NCI-H1694 (cell line): ENCODE measurements around the gene GPATCH11.
A peak's percentile ranks its signal among the peaks of the same experiment; 100 is the strongest.

ENCODE experiments used
- DNase-seq: peaks from one replicate; lab custom pipeline; 2025; lab: John Stamatoyannopoulos, UW

The GPATCH11 gene

DNA sequence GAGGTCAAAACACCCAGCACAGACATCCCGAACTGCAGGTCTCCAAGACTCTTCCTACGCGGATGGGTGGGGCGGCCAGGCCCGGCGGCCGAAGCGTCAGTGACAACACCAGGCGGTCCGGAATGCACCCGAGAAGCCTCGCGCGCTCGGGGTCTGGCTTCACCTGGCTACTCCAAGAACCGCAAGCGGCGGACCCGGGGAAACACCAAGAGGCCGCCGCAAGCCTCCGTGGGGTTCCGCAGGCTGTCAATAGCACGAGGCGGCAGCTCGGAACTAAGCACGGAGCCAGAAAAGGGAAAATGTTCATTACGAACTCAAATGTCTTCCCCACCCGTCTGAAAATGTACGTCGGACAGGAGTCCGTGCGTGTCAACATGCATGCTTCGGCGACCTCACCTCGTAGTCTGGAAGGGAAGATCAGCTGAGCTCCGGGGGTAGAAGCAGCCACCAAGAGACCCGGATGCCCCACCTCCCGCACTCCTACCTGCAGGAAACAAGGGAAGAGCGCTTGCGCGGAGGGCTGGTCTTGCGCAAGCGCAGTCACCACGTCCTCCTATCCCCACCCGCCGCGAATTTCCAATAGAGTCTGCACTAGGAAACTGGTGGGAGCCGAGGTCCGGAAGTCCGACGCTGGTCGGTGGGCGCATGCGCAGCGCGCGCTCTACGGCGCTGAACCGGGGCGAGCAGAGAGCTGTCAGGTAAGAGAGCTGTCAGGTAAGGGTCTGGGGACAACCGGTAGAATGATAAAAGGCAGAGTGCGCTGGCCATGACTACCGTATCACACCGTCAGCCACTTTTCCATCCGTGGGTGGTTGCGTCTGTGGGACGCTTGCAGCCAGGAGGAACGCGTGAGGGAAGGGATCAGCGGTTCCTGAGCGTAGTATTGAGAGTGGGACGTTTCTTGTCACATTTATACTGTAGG lies at the start of gene GPATCH11, which contains the start of gene HEATR5B:
GPATCH11 (plus strand) TSS at position 646 of the 922 bp plus-strand sequence. CDS start 3,864 bp downstream, outside the sequence.
HEATR5B (minus strand) TSS at position 500 of the 922 bp plus-strand sequence. CDS start 958 bp downstream, outside the sequence.
- peak; percentile 97 for DNase-seq

DNA sequence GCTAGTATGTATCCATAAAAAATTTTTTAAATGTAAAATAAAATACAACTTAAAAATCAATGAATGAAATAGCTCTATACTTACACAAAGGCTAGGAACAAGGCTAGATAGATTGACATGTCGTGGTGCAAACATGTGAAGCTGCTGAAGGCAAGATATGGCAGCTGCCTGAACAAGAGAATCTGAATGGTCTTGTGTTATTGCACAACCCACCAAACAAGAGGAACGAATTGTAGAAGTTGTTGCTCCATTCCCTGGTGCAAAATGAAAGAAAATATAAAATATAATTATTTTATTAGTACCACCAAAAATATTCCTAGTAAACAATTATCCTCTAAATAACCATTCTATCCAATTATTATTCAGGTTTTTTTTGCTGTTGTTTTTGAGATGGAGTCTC lies 46.5 kb upstream of the GPATCH11 start:
- DNase-seq = no peak

DNA sequence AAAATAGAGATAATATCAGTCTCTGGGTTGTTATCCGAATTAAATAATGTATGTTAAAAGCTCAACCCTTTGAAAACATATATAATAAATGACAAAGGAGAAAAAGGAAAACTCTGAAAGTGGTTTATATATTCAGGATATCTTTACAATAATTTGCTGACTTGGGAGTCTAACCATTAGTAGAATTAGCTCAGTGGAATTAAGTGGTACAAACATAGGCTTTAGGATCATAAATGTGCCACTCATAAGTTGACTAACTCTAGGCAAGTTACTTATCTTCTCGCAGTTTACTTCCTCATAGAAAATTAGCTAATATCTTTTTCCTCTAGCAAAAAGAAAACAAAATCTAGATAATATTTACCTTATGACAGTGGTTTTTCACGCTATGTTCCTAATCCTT lies 44.7 kb upstream of the GPATCH11 start:
- no peak for DNase-seq

DNA sequence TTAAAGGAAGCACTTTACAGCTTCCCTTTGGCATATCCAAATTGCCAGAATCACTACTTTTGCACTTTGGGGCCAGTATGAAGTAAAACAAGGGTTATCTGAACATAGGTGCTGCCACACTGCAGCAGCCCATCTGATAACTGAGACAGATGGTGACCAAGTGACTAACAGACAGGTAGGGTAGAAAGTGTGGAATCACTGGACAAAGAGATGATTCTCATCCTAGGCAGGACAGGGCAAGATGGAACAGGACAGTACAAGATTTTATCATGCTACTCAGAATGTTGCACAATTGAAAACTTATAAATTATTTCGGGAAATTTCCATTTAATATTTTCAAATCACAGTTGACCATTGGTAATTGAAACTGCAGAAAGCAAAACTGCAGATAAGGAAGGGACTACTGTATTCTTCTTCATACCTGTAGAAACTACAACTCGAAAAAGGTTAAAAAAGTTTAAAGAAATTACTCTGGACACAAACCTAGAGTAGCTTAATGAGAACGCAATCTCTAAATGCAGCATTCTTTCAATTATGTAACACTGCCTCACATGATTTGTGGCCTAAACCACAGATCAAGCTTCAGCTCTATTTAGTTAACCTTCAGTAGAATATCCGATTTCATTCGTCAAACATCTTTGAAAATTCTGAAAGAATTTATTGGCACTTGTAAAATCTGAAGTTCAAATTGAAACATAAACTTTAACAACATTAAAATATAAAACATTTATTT lies 31.6 kb upstream of the GPATCH11 start:
- no peak for DNase-seq

DNA sequence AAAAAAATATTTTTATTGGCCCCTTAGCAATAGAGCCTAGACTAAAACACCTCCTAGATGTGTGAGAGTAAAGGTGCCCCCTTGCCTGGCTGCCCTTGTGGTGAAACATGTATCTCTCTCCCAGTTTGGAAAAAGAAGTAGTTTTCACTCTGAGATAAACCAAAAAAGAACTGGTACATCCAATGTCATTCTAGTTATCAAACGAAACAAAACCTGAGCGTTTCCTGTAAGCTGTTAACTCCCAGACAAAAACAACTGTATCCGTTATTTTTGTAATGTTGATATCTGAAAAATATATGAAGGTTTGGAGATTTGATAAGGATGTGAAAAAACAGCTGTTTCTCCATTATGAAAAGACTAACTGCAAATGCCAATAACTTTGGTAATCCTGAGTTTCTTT lies 24.5 kb upstream of the GPATCH11 start:
- DNase-seq = no peak

DNA sequence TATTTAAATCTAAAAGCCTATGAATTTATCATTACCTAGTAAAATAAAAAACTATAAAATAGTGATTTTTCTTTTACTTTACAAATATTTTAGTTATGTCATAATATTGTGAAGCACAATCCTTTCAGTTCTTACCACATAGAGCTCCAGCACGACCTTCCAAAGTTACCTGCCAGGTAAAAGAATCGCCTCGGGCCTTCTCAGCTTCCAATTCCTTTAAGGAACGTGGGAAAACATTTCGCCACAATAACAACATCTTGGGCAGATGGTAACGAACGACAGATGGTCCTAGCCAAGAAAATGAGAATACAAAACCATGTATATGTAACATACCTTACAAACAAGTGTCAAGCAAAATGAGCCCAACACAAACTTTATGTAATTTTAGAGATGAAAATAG lies 23.9 kb upstream of the GPATCH11 start:
- no peak for DNase-seq

DNA sequence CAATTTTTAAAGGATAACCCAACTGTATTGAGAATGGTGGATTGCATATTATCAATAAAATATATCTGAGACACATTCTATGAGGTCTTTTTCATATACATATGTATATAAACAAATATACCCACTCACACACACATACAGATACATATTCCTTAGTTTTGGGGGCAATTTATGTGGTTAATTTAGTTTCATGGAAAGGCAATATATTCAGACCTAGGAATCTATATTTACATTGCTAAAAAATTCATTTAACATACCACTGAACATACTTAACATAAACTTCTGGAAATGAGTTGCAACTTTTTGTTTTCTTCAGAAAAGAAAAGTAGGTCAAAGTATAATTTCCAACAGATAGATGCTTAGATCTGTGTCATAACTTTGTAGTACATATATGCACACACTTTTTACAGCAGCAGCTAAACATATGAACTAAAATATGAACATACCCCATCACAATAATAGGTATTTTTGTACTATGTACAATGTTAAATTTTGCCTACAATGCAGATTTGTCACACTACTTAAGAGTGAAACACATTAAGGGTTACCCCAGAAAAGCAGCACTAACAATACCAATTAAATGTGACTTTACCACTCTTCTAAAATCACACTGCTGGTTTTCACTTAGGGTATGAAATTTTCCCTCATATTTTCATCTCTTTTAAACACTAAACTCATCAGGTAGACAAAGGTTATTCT lies 23.2 kb upstream of the GPATCH11 start:
- DNase-seq = no peak

DNA sequence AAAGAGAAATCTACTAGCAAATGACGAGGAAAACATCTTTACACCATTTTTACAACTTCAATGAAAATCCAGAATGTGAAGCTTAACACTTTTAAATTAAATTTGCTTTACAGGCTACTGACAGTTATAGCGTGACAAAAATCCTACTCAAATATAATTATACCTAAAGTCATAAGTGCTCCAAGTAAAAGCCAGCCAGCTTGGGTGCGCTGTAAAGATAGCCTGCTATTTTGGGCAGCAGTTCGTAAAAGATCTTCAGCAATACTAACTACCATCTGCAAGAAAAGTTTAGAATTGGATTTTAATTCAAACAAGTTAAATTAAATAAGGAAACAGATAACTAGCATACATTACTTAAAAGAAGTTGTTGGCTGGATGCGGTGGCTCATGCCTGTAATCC lies 22.5 kb upstream of the GPATCH11 start:
- no peak for DNase-seq

DNA sequence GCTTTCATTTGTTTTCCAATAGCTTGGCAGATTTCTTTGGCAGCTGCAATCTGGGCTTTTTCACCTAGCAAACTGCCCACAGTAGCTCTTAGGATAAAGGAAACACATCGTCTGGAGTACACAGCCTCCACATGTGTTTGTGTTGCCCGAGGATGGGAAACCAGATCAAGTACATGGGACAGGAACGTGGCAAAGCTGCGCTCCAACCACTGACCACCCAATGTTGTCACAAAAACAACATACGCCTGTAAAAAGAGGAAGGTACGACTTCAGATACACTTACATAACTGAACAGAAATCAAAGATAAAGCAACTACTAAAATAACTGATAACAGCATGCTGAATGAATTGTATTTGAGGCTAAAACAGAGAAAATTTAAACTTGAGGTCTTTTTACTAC lies 15.6 kb upstream of the GPATCH11 start:
- no peak for DNase-seq

DNA sequence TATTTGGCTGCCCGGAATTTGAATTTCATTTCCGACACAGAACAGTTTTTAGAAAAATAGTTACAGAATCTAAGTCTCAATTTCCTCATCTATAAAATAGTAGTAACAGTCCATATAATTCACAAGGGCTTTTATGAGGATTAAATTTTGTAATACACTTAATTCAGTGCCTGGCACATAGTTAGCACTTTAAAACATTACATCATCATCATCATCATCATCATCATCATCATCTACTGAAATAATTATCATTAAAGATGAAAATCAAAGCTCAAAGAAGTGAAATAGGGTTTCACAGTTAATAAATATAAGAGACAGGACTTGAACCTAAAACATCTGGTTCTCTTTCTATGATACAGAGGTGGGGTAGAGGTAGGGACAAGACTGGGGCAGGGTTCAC lies 13.4 kb upstream of the GPATCH11 start:
- no peak for DNase-seq

DNA sequence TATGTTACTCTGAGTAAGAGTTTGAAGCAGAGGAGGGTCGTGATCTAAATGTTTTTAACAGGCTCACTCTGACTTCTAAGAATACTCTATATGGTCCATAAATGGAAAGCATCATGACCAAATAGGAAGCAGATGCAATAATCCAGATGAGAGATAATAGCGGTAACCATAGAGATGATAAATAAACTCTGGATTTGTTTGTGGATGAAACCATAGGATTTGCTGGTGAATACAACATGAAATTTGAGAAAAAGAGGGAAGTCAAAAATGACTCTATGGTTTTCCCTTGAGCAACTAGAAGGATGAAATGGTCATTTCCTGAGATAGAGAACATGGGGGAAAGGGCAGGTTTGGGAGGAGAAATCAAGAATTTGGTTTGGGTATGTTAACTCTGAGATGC lies 4.1 kb upstream of the GPATCH11 start:
- no peak for DNase-seq

DNA sequence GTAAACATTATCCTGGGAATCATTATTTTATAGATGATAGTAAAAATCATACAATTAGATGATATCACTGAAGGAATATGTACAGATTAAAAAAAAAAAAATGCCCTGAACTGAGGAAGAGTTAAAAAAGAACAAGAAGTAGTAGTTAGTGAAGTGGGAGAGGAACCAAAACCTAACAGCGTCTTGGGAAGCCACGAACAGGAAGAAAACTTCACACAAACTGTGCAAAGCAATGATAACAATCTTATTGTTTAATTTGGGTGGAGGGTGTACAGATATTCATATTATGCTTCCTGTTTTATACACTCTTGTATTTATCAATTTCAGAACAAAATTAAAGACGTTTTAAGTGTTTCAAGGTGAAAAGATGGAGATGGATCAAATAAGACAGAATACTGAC lies 3.6 kb upstream of the GPATCH11 start:
- no peak for DNase-seq

DNA sequence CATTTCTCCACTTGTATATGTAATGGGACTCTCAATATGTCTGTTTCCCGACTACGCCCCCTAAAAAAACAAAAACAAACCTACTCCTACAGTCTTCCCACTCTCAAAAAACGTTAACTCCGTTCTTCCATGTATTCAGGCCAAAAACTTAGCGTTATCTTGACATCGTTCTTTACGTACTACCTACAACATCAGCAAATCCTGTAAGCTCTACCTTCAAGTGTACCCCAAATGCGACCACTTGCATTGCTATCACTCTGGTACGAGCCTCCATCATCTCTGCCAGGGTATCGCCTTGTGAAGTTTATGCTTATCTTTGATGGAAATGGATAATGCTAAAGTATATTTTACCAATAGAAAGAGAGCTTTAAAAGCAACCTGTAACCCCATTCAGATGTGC lies 479 bp downstream of the GPATCH11 start:
- no peak for DNase-seq

DNA sequence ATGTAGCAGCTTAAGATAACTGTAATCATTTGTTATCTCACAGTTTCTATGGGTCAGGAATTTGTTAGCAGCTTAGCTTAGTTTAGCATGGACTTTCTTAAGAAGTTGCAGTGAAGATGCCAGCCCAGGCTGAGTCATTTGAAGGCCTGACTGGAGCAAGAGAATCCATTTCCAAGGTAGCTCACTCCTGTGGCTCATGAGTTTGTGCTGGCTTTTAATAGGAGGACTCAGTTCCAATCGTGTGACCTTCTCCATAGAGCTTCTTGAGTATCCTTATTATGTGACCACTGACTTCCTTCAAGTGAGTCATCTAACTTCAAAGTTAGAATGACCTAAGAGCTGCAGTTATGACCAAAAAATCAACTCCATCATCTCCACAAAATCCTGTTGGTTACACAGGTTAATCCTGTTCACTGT lies 1.4 kb downstream of the GPATCH11 start:
- no peak for DNase-seq

DNA sequence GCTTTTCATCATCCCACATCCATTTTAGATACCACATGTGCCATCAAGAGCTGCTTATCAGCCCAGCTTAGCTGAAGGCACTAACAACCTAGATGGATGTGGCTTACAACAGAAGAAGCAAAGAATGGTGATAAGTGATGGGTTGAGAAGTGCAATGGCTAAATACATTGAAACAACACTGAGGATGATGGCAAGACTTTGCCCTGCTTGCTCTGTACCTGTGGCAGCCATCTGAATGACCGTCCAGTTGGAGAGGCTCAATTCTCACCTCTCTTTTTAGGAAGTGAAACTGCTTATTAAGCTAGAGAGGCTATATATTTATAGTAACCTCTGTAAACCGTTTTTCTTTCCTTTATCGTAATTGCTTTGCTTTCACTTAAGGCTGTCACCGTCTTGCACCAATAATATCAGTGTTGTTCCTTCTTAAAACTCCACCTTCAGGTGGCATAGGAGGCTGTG lies 5.7 kb downstream of the GPATCH11 start:
- DNase-seq = no peak

DNA sequence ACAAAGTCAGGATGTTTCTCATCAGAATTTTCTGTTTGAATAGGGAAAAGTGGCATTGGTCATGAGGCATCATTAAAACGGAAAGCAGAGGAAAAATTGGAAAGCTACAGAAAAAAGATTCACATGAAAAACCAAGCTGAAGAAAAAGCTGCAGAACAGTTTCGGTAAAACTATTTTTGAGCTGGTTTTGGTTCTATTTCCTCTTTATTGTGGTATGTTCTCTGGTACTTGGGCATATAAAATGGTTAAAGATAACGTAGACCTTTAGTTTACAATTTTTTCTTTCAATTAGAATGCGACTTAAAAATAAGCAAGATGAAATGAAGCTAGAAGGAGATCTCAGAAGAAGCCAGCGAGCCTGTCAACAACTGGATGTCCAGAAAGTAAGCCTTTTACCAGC lies 7.6 kb downstream of the GPATCH11 start:
- DNase-seq = no peak

DNA sequence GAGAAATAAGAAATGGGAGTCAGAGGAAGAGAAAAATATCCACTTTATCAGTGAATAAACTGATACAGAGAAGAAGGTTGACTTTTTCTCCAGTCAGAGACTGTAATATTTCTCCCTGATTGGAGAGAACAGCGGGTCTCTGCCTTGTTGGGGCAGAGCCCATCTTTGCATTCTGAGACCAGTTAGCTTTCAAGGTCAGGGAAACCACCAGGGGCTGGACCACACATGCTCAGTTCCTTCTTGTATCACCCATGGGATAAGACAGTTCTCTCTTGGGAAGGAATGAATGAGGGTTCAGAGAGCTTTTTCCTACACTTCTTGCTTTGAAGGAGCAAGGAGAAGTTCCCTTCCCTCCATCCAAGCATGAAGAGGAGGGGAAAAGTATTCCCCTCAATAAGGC lies 12.2 kb downstream of the GPATCH11 start:
- DNase-seq = no peak

DNA sequence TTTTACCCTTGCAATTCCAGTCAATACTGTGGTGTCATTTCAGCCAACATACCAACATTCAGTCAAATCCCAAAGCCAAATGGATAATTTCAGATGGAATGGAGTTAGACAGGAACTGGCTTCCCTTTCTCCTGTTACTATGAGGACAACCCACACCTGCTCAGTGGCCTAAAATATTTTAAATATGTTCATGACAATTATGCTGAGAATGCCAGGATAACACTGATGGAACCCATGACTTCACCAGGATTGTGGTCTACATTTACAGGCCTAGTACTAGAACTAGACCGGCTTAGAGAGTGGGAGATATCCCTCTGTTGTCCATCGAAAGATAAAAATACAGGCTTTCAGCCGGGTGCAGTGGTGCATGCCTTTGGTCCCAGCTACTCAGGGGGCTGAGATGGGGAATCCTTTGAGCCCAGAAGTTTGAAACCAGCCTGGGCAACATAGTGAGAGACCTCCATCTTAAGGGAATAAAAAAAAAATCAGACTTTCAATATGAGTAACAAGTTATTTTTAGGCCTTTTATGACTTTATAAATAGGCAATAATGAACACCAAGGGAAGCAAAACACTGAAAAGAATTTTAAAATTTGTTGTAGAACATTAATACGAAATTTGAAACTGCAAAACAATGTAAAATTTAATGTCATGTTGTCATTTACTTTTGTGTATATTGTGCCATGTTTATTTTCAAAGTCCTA lies 14.2 kb downstream of the GPATCH11 start:
- no peak for DNase-seq

DNA sequence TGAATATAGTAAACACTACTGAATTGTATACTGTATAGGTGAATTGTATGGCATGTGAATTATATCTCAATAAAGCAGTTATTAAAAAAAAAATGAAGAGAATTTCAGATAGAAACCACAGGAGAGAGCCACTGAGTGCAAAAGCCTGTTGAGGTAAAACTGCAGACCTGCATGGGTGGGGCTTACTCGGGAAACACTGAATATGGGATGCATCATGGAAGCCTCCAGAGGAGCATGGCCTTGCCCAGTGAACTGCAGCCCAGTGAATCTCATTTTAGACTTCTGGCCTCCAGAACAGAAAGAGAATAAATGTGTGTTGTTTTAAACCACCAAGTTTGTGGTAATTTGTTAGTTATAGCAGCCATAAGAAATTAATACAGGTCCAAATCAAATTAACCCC lies 15.7 kb downstream of the GPATCH11 start:
- no peak for DNase-seq

DNA sequence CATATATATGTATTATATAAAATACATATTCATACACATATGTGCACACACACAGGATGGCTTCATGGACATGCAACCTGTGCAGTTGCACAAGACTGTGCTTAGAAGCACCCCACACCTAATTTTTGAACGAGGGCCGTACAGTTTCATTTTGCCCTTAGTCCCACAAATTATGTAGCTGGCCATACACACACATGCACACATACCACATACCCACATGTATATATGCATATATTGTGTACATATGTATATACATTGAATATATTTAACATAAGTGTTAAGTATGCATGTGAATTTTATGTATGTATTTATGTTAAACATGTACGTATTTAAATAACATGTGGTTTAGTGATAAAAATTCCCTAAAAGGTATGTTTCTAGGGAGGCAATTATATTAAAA lies 18.3 kb downstream of the GPATCH11 start:
- no peak for DNase-seq

DNA sequence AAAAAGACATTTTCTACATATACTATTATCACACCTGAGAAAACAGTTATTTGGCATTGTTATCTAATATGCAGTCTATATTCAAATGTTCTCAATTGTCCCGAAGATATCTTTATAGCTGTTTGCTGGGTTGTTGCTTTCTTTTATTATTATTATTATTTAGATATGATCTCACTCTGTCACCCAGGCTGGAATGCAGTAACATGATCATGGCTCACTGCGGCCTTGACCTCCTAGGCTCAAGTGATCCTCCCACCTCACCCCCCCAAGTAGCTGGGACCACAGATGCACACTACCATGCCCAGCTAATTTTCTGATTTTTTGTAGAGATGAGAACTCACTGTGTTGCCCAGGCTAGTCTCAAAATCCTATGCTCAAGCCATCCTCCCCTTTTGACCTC lies 19.9 kb downstream of the GPATCH11 start:
- DNase-seq = no peak

DNA sequence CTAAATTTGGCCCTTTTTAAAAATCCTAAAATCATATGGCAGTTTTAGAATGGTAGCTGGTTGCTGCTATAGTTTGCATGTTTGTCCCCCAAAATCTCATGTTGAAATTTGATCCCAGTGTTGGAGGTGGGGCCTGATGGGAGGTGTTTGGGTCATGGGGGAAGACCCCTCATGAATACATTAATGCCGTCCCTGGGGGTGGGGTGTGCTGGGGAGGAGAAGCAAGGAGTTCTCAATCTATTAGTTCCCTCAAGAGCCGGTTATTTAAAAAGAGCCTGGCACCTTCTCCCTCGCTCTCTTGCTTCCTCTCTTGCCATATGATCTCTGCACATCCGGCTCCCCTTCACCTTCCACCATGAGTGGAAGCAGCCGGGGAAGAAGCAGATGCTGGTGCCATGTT lies 20.8 kb downstream of the GPATCH11 start:
- no peak for DNase-seq
